ENCODE measurements around the gene TEX10. TPM values are rescaled to one million over a fixed set of nuclear protein-coding genes. Genes with fewer than 3 reads are reported as not detected.
A peak's percentile ranks its signal among the peaks of the same experiment; 100 is the strongest.
"Not testable (repeated sequence)": the region's sequence is repeated elsewhere in the genome, so short reads cannot be mapped to it uniquely, and the experiment has no call there.

Gene TEX10
- polyA plus RNA-seq (ENCODE audit: insufficient read depth in 1 of 5, insufficient read length in 5 of 5, low replicate concordance in 1 of 5): 10 to 100 TPM; 34.0 to 45.7 (median 44.8) TPM
- long read RNA-seq, donor 1, full-length matches to known transcripts: 14 of 20 reads
- long read RNA-seq, donor 1, partial matches to known transcripts: 6 of 20 reads
- long read RNA-seq, donor 1, other reads (novel, unspliced or antisense): 0 of 20 reads
- long read RNA-seq, donor 2, full-length matches to known transcripts: 6 of 13 reads
- long read RNA-seq, donor 2, partial matches to known transcripts: 7 of 13 reads
- long read RNA-seq, donor 2, other reads (novel, unspliced or antisense): 0 of 13 reads
- long read RNA-seq, donor 3, full-length matches to known transcripts: 14 of 19 reads
- long read RNA-seq, donor 3, partial matches to known transcripts: 5 of 19 reads
- long read RNA-seq, donor 3, other reads (novel, unspliced or antisense): 0 of 19 reads
- long read RNA-seq, donor 4, full-length matches to known transcripts: 14 of 19 reads
- long read RNA-seq, donor 4, partial matches to known transcripts: 5 of 19 reads
- long read RNA-seq, donor 4, other reads (novel, unspliced or antisense): 0 of 19 reads
- long read RNA-seq, donor 5, full-length matches to known transcripts: 7 of 100 reads
- long read RNA-seq, donor 5, partial matches to known transcripts: 93 of 100 reads
- long read RNA-seq, donor 5, other reads (novel, unspliced or antisense): 0 of 100 reads
- long read RNA-seq, donor 6, full-length matches to known transcripts: 7 of 17 reads
- long read RNA-seq, donor 6, partial matches to known transcripts: 10 of 17 reads
- long read RNA-seq, donor 6, other reads (novel, unspliced or antisense): 0 of 17 reads
- long read RNA-seq, donor 7, full-length matches to known transcripts: 9 of 21 reads
- long read RNA-seq, donor 7, partial matches to known transcripts: 12 of 21 reads
- long read RNA-seq, donor 7, other reads (novel, unspliced or antisense): 0 of 21 reads
- long read RNA-seq, donor 8, full-length matches to known transcripts: 5 of 11 reads
- long read RNA-seq, donor 8, partial matches to known transcripts: 6 of 11 reads
- long read RNA-seq, donor 8, other reads (novel, unspliced or antisense): 0 of 11 reads

DNA sequence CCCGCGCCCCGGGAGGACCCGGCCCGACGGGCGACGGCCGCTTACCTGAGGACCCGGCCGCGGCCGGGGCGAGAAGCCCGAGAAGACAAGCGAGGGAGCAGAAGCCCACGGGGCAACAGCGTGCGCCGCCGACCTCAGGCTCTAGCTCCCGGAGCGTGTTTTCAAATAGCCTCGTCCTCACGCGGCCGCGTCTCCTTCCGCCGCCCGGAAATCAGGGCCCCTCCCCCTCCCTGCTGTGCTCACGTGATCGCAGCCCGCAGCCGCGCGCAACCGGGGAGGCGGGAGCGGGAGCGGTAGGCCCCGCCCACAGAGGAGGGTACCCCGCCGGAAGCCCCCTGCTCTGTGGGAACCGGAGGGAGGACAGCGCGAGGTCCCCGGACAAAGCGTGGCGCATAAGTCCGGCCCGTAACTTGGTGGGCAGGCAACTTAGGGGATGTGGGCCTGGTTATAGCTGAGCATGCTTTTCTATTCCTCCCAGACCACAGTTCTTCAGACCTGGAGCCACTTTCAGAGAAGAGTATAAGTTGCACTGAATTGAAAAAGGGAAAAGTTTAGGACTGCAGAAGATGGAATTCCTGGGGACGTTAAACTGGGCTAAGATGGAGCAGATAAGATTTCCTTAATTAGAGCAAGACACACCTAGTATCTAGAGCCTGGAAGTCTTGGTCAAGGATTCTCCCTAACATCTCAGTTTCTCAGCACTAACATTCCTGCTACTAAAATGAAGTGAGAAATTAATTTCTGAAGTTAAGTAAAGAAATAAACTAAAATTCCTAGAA, at the start of gene TEX10:
Gene TEX10, minus strand, starts transcription at position 216 of the 779 bp plus-strand sequence. CDS start 3,579 bp downstream, outside the sequence.
- peak; percentile 92 to 93 for DNase-seq

GRCh38 chr9:100401042-100401441, 48.3 kb upstream of the TEX10 start:
- no peak for DNase-seq

- DNase-seq: no peak
These were observed 45.0 kb upstream of the TEX10 start for GRCh38 chr9:100397529-100398266.

DNA sequence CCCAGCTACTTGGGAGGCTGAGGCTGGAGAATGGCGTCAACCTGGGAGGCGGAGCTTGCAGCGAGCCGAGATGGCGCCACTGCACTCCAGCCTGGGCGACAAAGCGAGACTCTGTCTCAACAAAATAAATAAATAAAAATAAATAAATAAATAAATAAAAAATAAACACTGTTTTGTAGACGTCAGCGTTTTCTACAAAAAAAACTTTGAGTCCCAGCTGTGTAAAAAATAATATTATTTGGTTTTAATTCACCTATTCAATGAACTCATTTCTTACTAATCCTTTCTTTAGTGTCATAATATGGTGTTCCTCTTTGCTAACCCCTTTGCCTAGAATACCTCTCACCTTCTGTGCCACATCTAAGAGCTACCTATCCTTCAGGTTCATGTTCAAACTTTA, 44.0 kb upstream of the TEX10 start:
- no peak for DNase-seq

DNA sequence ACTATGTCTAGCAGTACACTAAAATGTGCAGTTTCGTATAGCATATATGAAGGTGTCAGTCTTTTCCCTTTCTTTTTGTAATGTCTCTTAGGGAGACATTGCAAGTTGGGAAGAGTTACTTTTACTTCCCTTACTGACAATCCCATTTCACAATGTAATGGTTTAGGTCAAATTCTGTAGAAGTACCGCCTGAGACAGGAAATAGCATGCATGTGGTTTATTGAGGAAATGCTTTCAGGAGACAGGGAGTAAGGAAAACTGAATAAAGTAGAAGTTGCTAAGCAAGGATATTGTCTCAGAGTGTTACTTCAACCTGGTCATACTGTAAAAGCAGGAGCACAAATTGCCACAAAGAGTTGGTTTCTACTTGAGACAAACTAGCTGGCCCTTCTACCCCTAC, 42.1 kb upstream of the TEX10 start:
- DNase-seq: no peak

DNA sequence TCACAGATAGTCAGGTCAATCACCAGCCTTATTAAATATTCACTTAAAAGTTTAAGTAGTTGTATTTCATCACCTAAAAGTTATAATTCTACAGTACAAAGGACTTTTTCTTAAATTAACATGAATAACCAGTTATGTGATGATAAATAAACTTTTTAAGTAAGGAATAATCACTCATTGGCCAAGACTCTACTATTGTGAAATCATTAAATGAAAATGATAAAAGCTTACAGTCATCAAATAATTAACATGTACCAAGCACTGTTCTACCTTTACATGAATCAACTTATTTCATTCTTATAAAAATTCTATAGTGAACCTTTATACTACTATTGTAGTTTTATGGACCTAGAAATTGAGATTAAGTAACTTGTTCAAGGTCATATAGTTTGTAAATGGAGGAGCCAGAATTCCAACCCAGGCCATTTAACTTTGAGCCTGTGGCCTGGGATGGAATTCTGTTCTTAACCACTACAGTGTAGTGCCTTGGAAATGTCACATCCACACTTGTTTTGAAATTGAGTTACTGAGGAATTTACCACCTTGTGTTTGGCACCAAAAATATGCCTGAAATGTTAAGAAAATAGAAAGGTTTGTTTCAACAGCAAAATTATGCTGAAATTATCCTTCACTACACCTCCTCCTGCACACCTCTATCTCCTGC, 41.4 kb upstream of the TEX10 start:
- no peak for DNase-seq

DNA sequence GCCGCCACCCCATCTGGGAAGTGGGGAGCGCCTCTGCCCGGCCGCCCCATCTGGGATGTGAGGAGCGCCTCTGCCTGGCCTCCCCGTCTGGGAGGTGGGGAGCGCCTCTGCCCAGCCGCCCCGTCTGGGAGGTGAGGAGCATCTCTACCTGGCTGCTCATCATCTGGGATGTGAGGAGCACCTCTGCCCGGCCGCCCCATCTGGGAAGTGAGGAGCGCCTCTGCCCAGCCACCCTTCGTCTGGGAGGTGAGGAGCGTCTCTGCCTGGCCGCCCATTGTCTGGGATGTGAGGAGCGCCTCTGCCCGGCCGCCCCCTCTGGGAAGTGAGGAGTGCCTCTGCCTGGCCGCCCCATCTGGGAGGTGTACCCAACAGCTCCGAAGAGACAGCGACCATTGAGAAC, 40.2 kb upstream of the TEX10 start:
- not testable (repeated sequence) for DNase-seq

- DNase-seq: no peak
These were observed 27.1 kb upstream of the TEX10 start for GRCh38 chr9:100379862-100380261.

GRCh38 chr9:100377015-100377414, 24.3 kb upstream of the TEX10 start:
- DNase-seq: no peak

- DNase-seq: no peak
These were observed 22.9 kb upstream of the TEX10 start for GRCh38 chr9:100375658-100376057.

DNA sequence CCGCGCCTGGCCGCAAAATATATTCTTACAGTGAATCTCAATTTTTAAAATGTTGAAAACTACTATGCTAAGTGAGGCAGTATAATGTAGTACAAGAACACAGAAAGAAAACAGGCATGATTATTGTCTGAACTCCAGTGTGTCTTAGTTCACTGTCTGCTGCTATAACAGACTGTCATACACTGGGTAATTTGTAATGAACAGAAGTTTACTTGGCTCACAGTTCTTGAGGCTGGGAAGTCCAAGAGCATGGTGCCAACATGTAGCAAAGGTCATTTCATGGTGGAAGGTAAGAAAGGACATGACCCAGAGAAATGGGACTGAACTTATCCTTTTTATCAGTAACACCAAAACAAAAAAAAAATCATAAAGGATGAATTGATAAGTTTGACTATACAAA, 19.9 kb upstream of the TEX10 start:
- no peak for DNase-seq

- no peak for DNase-seq
These were observed 17.5 kb upstream of the TEX10 start for GRCh38 chr9:100370064-100370723.

DNA sequence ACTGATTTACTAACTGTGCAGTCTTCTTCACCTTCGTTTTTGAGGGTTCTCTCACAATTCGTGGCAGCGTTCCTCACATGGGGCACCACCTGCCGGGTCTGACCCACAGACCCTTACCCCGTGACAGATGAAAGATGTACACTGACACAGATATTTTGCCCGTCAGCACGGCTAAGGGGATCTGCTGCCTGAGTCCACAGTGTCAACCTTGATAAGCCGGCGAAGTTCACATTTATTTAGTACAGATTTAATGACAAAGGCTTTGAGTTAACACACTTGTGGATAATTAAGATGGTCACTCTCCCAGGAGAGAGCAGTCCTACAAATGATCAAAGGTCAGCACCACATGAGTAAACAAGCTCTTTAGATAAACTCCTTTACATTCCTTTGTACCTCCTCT, 15.9 kb upstream of the TEX10 start:
- DNase-seq: no peak

GRCh38 chr9:100366121-100366520, 13.4 kb upstream of the TEX10 start:
- no peak for DNase-seq

DNA sequence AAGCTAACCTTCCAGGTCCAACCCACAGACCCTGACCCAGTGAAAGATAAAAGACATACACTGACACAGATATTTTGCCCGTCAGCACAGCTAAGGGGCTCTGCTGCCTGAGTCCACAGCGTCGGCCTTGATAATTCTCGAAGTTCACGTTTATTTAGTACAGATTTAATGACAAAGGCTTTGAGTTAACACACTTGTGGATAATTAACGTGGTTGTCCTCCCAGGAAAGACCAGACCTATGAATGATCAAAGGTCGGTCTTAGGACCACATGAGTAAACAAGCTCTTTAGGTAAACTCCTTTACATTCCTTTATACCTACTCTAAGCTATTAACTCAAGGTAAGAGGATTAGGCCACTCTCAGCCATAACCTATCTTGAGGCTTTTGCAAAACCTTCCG, 11.3 kb upstream of the TEX10 start:
- DNase-seq: no peak

DNA sequence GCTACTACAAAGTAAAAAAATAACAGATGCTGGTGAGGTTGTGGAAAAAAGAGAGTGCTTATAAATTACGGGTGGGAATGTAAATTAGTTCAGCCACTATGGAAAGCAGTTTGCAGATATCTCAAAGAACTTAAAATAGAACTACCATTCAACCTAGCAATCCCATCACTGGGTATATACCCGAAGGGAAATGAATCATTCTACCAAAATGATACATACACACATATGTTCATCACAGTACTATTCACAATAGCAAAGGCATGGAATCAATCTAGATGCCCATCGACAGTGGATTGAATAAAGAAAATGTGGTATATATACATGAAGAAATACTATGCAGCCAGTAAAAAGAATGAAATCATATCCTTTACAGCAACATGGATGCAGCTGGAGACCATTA, 6.3 kb upstream of the TEX10 start:
- no peak for DNase-seq

DNA sequence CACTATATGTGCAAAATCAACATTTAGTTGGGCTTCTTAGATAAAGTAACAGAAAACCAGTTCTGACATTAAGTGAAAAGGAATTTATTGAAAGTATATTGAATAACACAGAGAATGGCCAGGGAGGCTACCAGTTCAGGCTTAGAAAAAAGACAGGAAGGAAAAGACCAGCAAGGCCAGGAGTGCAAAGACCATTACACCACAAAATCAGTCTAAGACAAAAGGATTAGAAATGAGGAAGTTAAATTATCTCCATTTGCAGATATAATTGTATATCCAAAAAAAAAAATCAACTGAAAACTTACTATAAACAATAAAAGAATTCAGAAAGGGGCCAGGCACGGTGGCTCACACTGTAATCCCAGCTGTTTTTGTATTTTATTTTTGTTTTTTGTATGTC, 4.8 kb upstream of the TEX10 start:
- DNase-seq: no peak

DNA sequence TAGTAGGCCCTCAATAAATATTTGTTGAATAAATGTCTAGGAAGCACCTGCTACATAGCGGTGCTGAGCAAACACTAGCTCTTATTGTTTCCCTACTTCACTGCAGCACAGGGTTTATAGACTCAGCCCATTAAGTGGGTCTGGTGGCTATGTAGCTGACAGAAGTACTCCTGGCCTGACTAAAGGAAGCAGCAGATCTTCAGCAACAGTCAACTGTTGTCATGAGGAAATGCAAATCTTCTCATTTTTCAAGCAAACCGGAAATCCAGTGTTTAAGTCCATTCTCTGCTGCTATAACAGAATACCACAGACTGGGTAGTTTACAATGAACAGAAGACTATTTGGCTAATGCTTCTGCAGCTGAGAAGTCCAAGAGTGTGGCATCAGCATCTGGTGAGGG, 2.8 kb upstream of the TEX10 start:
- DNase-seq: no peak

DNA sequence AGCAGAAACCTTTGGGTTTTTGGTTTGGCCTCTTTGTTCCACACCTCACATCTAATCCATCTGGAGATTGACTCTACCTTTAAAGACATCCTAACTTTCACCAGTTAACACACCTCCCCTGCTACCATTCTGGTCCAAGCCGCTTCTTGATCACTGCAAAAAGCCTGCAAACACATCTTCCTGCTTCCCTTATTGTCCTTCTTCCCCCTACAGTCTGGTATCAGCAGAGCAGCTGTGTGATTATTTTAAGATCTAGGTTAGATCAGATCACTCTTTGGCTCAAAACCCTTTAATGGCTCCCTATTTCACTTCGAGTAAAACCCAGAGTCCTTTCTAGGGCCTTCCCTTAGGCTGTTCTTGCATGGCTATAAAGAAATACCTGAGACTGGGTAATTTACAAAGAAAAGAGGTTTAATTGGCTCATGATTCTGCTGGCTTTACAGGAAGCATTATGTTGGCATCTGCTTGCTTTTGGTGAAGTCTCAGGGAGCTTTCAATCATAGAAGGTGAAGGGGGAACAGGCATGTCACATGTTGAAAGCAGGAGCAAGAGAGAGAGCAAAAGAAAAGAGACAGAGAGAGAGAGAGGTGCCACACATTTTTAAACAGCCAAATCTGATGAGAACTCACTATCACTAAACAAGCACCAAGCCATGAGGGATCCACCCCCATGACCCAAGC, 1.5 kb upstream of the TEX10 start:
- no peak for DNase-seq
